Heart left ventricle (tissue), 13 donors: ENCODE data around the gene AKR1B1.

Experiments used
- CTCF ChIP-seq, 12 donors: fragments of 200-600 bp; sonication (generic) in 4 of 12; IDR thresholded peaks; one replicate each; pipeline versions ENCODE4 v1.5.0 to v1.8.0; 2018 to 2022; ENCODE audit warnings: antibody characterized with exemption in 12 of 12, mild to moderate bottlenecking in 5 of 12
- POLR2A ChIP-seq, 2 donors: fragments of 450-650 bp; IDR thresholded peaks; one replicate each; pipeline ENCODE4 v1.6.1; 2017; ENCODE audit warnings: antibody characterized with exemption in 2 of 2, mild to moderate bottlenecking in 2 of 2, moderate library complexity in 2 of 2
- donor health status: ischemic (EF 13 %, LVEDD 7.1; RV severe dilation, severe dysfunction).
- donor health status: DM: no; HTN: yes; CAD: no.
- donor health status: DM: no; HTN: no; CAD: no.
- donor health status: ischemic (EF 25% LVEDD 6.9; RV normal size, moderate dysfunction).
- donor health status: ischemic (EF 25% LVEDD 5.7; RV mildly dilated, moderate dysfunction).
- donor health status: ischemic (EF 35%, LVEDD 5.7; RV mildly dilated, moderate dysfunction).
- donor health status: nonischemic (EF 11% LVEDD 7.7; RV severe dilation, severe dysfunction).
- donor health status: DM: yes; HTN: yes; CAD: no.
- donor health status: PGD.
- donor health status: ischemic (EF 29% LVEDD 5.4; RV normal size, mild dysfunction).
- donor health status: nonischemic (EF 23%, LVEDD 6.1; RV moderate dilation, normal function).

DNA sequence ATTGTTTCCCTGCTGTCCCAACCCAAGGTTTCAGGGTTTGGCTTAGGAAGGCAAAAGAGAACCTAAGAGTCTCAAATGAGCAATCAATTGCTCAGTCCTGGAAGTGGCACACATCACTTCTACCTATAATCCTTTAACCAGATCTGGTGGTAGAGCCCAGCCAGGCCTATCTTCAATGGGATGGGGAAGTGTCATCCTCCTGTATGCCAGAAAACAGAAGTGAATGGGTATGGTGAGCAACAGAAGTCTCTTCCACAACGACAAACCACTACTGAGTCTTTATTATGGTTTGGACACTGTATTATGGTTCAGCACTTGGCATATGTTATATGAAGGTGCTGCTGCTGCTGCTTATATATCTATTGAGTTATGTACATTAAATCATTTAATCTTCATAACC, 3.0 kb upstream of the AKR1B1 start:
- TF ChIP-seq CTCF (IDR thresholded peaks at IDR 0.05), result no peak
- TF ChIP-seq POLR2A (IDR thresholded peaks at IDR 0.05), result no peak
